Erythroblast (primary cell): ENCODE data around the gene HS6ST2.

ENCODE experiments used
- DNase-seq, 2 experiments: peaks; one replicate each; lab custom pipeline; 2025; lab: John Stamatoyannopoulos, UW
- GATA1 ChIP-seq: IDR thresholded peaks from 2 replicates; pipeline ENCODE4 v1.6.1; 2011; ENCODE audit warnings: low read depth, mild to moderate bottlenecking, control low read depth, low read length, moderate library complexity
- POLR2A ChIP-seq: IDR thresholded peaks from 2 replicates; pipeline ENCODE4 v1.6.1; 2011; ENCODE audit warnings: mild to moderate bottlenecking, low read length

The HS6ST2 gene

GRCh38 chrX:132590350-132591026, 367.9 kb downstream of the HS6ST2 start:
- peak; percentile 0 to 2 for DNase-seq
- no peak for TF ChIP-seq POLR2A
- no peak for TF ChIP-seq GATA1

- no peak for DNase-seq
These were observed 373.5 kb downstream of the HS6ST2 start for GRCh38 chrX:132584936-132585335.

GRCh38 chrX:132576939-132577338, 381.5 kb downstream of the HS6ST2 start:
- DNase-seq, result no peak
- no peak for TF ChIP-seq POLR2A
- TF ChIP-seq GATA1, result no peak

More at GRCh38 chrX:132584936-132585335, 373.5 kb downstream of the HS6ST2 start:
- TF ChIP-seq POLR2A (no peak), GATA1 (no peak)
